Transverse colon (tissue), 4 donors: ENCODE results near the gene RER1. TPM values are rescaled to one million over a fixed set of nuclear protein-coding genes. Genes with fewer than 3 reads are reported as not detected.

Experiments
- DNase-seq: peaks from one replicate; pipeline ENCODE4 v3.0.0-alpha.2; 2019
- H3K27ac ChIP-seq, 4 donors: fragments of 200-600 bp; sonication (generic); 2 replicates each; pipeline ENCODE4 v1.5.1; 2016 to 2018; ENCODE audit warnings: inconsistent platforms in 4 of 4
- H3K27me3 ChIP-seq: fragments of 200-600 bp; sonication (generic); 2 replicates; pipeline ENCODE4 v1.5.1; 2017; ENCODE audit warnings: inconsistent platforms
- H3K36me3 ChIP-seq, 4 donors: fragments of 200-600 bp; sonication (generic); 2 replicates each; pipeline ENCODE4 v1.5.1; 2017 to 2019; ENCODE audit warnings: inconsistent platforms in 4 of 4
- H3K4me1 ChIP-seq, 4 donors: fragments of 200-600 bp; sonication (generic); 2 replicates each; pipeline ENCODE4 v1.5.1; 2017 to 2020; ENCODE audit warnings: inconsistent platforms in 4 of 4
- H3K4me3 ChIP-seq, 4 donors: fragments of 200-600 bp; sonication (generic); 1 replicate in 1 of 4; 2 replicates in 3 of 4; pipeline versions ENCODE4 v1.5.1 to v1.6.1; 2017 to 2019; ENCODE audit warnings: inconsistent platforms in 4 of 4
- H3K9me3 ChIP-seq, 2 donors: fragments of 200-600 bp; sonication (generic); 2 replicates each; pipeline ENCODE4 v1.5.1; 2017 to 2019; ENCODE audit warnings: inconsistent platforms in 2 of 2
- CTCF ChIP-seq, 5 experiments: fragments of 200-600 bp in 3 of 5; fragments of 450-650 bp in 2 of 5; sonication (generic) in 3 of 5; IDR thresholded peaks; 1 replicate in 2 of 5; 2 replicates in 3 of 5; pipeline ENCODE4 v1.5.1; 2016 to 2017; ENCODE audit warnings: antibody characterized with exemption in 5 of 5, inconsistent platforms in 3 of 5, mild to moderate bottlenecking in 2 of 5, moderate library complexity in 1 of 5
- EP300 ChIP-seq: sonication (generic); formaldehyde crosslinking; IDR thresholded peaks from one replicate; pipeline ENCODE4 v1.6.1; 2017; ENCODE audit warnings: antibody characterized with exemption, low read depth
- POLR2A ChIP-seq: fragments of 450-650 bp; IDR thresholded peaks from one replicate; pipeline ENCODE4 v1.6.1; 2016; ENCODE audit warnings: antibody characterized with exemption, mild to moderate bottlenecking, moderate library complexity
- POLR2AphosphoS5 ChIP-seq, 3 donors: sonication (generic); formaldehyde crosslinking; IDR thresholded peaks; one replicate each; pipeline ENCODE4 v1.6.1; 2016; ENCODE audit warnings: antibody characterized with exemption in 3 of 3
- WGBS, 2 donors: methylation state at CpG; one replicate each; pipeline ENCODE4 v1.1.5; 2018; ENCODE audit warnings: low coverage in 1 of 2; 5-methylcytosine and 5-hydroxymethylcytosine counted together
- in situ Hi-C, 4 donors: fragments of 200-750 bp; cut with MboI; loops; one replicate each; pipeline versions ENCODE4 v1.15.0 to v1.15.1; 2017; ENCODE audit warnings: low sequenced_read_pairs in 3 of 4, low pct_ligation_motif_present in 1 of 4, low pct_unique_long_range_greater_than_20kb in 1 of 4
- intact Hi-C: fragments of 100-400 bp; cut with DNase I; formaldehyde crosslinking; loops from one replicate; pipeline ENCODE4 v1.15.1; 2023; ENCODE audit warnings: low total_unique reads
- total RNA-seq, 4 donors: library from RNA; depleted of rRNA; stranded (reverse); fragments of >200 nt; gene quantifications; one replicate each; pipeline ENCODE4 v1.1.0, GENCODE V29; 2016

Gene RER1
- total RNA-seq, 4 donors from 2014 or later: 36.2 to 129 (median 111) TPM

GRCh38 chr1:2368053-2368744 is 23.4 kb upstream of the RER1 start:
- Histone ChIP-seq H3K27me3 (no peaks in the 10 kb centered on the region), H3K9me3 (no peaks in the 10 kb centered on the region), H3K36me3 (peaks cover 0 to 3% (median 0%) of the 10 kb centered on the region in 4 donors), H3K4me3 (no peak overlapping the region), H3K27ac (no peak overlapping the region), H3K4me1 (no peaks in the 10 kb centered on the region)
- WGBS, 2 donors: 90% methylated on average over 8 of the region's 8 CpGs; no CpG with 5 or more reads in 1 of the 2 donors
- intact Hi-C loops (no loop called here), in situ Hi-C loops (no loop called here)
- TF ChIP-seq POLR2AphosphoS5 (IDR thresholded peaks at IDR 0.05): no peak
- no peak for TF ChIP-seq POLR2A
- no peak for TF ChIP-seq EP300
- no peak for TF ChIP-seq CTCF (IDR thresholded peaks at IDR 0.05)
- peak; percentile 4 for DNase-seq

GRCh38 chr1:2372551-2373490 is 18.8 kb upstream of the RER1 start:
- H3K4me3 ChIP-seq: no peak overlapping the region
- H3K9me3 ChIP-seq: no peaks in the 10 kb centered on the region
- intact Hi-C loops (no loop called here), in situ Hi-C loops (loop anchor here in 1 of 4 donors (10.0 kb wide), 1 partner anchor 168 kb away; no protein-coding TSS in a partner anchor)
- H3K36me3 ChIP-seq: no peaks in the 10 kb centered on the region
- H3K27ac ChIP-seq: no peak overlapping the region
- H3K27me3 ChIP-seq: no peaks in the 10 kb centered on the region
- no peaks in the 10 kb centered on the region for H3K4me1 ChIP-seq
- WGBS, 2 donors: 90 to 100% methylated on average over 2 to 35 of the region's 36 CpGs
- peak; percentile 4 for DNase-seq
- no peak for TF ChIP-seq CTCF (IDR thresholded peaks at IDR 0.05)

- Histone ChIP-seq H3K9me3 (no peaks in the 10 kb centered on the region), H3K36me3 (no peaks in the 10 kb centered on the region), H3K4me3 (no peak overlapping the region), H3K27me3 (no peaks in the 10 kb centered on the region), H3K4me1 (no peaks in the 10 kb centered on the region), H3K27ac (no peak overlapping the region)
- peak; percentile 5 for DNase-seq
- WGBS, 2 donors: 91% methylated on average over 15 of the region's 20 CpGs; no CpG with 5 or more reads in 1 of the 2 donors
- intact Hi-C loops (no loop called here), in situ Hi-C loops (loop anchor here in 1 of 4 donors (10.0 kb wide), 1 partner anchor 169 kb away; no protein-coding TSS in a partner anchor)
- TF ChIP-seq EP300: no peak
- no peak for TF ChIP-seq POLR2AphosphoS5 (IDR thresholded peaks at IDR 0.05)
- no peak for TF ChIP-seq CTCF (IDR thresholded peaks at IDR 0.05)
- TF ChIP-seq POLR2A: no peak
These were observed 17.9 kb upstream of the RER1 start for GRCh38 chr1:2373551-2374251.
